Loucy (cell line): Measurements from ENCODE around the gene COL6A1.

Source experiments
- CTCF ChIP-seq: fragments of 200-600 bp; sonication (generic); conservative IDR thresholded peaks from 2 replicates; pipeline ENCODE4 v1.5.1; 2014; ENCODE audit warnings: mild to moderate bottlenecking, antibody characterized with exemption, low read length
- EZH2phosphoT487 ChIP-seq: fragments of 200-600 bp; IDR thresholded peaks from 2 replicates; pipeline ENCODE4 v1.6.1; 2018; ENCODE audit warnings: antibody characterized with exemption, mild to moderate bottlenecking, moderate library complexity, borderline replicate concordance

GRCh38 chr21:45937721-45938452 is 43.7 kb upstream of the COL6A1 start:
- no peak for TF ChIP-seq CTCF
- TF ChIP-seq EZH2phosphoT487, result no peak
